SK-N-MC (cell line): ENCODE measurements around the gene FAM3A.

Experiments
- EZH2 ChIP-seq: fragments of 200-600 bp; sonication (generic); IDR thresholded peaks from one replicate; pipeline ENCODE4 v1.6.1; 2017; ENCODE audit warnings: antibody characterized with exemption
- FOXP2 ChIP-seq: optimal IDR thresholded peaks from 2 replicates; pipeline ENCODE3; 2011; ENCODE audit warnings: mild to moderate bottlenecking, moderate library complexity; ENCODE audit not compliant: insufficient read depth; ENCODE audit errors: extremely low read length, control extremely low read depth
- POLR2AphosphoS5 ChIP-seq: IDR thresholded peaks from 2 replicates; pipeline ENCODE4 v1.6.1; 2012; ENCODE audit warnings: mild to moderate bottlenecking, low read depth, low read length, borderline replicate concordance

- TF ChIP-seq EZH2 (no peak), POLR2AphosphoS5 (no peak), FOXP2 (no peak)
These were observed 26.9 kb downstream of the FAM3A start for GRCh38 chrX:154489182-154489581.
